Smooth muscle cell (in vitro differentiated cells): ENCODE measurements around the gene UGT2A2. TPM values are rescaled to one million over a fixed set of nuclear protein-coding genes. Genes with fewer than 3 reads are reported as not detected.

ENCODE experiments used
- DNase-seq: peaks from one replicate; lab custom pipeline; 2025; ENCODE audit not compliant: unreplicated experiment; lab: John Stamatoyannopoulos, UW
- H2AFZ ChIP-seq: fragments of 200-600 bp; sonication (generic); 2 replicates; pipeline ENCODE4 v1.6.0; 2016; ENCODE audit warnings: antibody characterized with exemption, low read depth, mild to moderate bottlenecking
- H3F3A ChIP-seq: fragments of 200-600 bp; sonication (generic); 2 replicates; pipeline ENCODE4 v1.6.0; 2017; ENCODE audit warnings: antibody characterized with exemption, low read depth
- H3K27ac ChIP-seq: fragments of 200-600 bp; sonication (generic); 2 replicates; pipeline ENCODE4 v1.5.1; 2016; ENCODE audit warnings: low read depth, mild to moderate bottlenecking
- H3K27me3 ChIP-seq: fragments of 200-600 bp; sonication (generic); 2 replicates; pipeline ENCODE4 v1.6.1; 2016; ENCODE audit warnings: low read depth, mild to moderate bottlenecking
- H3K36me3 ChIP-seq: fragments of 200-600 bp; sonication (generic); 2 replicates; pipeline ENCODE4 v1.5.1; 2016; ENCODE audit warnings: low read depth
- H3K4me1 ChIP-seq: fragments of 200-600 bp; sonication (generic); 2 replicates; pipeline ENCODE4 v1.5.1; 2016; ENCODE audit warnings: low read depth
- H3K4me2 ChIP-seq: fragments of 200-600 bp; sonication (generic); 2 replicates; pipeline ENCODE4 v1.6.0; 2016; ENCODE audit warnings: mild to moderate bottlenecking
- H3K4me3 ChIP-seq: fragments of 200-600 bp; sonication (generic); 2 replicates; pipeline ENCODE4 v1.5.1; 2016; ENCODE audit warnings: mild to moderate bottlenecking
- H3K79me2 ChIP-seq: fragments of 200-600 bp; sonication (generic); 2 replicates; pipeline ENCODE4 v1.6.0; 2016; ENCODE audit warnings: low read depth, mild to moderate bottlenecking
- H3K9ac ChIP-seq: fragments of 200-600 bp; sonication (generic); 2 replicates; pipeline ENCODE4 v1.6.0; 2016; ENCODE audit warnings: low read depth
- H3K9me3 ChIP-seq: fragments of 200-600 bp; sonication (generic); replicated peaks from 2 replicates; pipeline ENCODE4 v1.5.1; 2016; ENCODE audit warnings: low read depth
- H4K20me1 ChIP-seq: fragments of 200-600 bp; sonication (generic); 2 replicates; pipeline ENCODE4 v1.6.0; 2016; ENCODE audit warnings: low read depth
- CTCF ChIP-seq: fragments of 200-600 bp; sonication (generic); IDR thresholded peaks from 2 replicates; pipeline ENCODE4 v1.5.1; 2017; ENCODE audit warnings: borderline replicate concordance, mild to moderate bottlenecking, antibody characterized with exemption; ENCODE audit not compliant: insufficient read depth, poor library complexity, severe bottlenecking
- WGBS: methylation state at CpG from one replicate; pipeline ENCODE4 v1.1.7; 2016; ENCODE audit warnings: low lambda C conversion rate; 5-methylcytosine and 5-hydroxymethylcytosine counted together
- polyA plus RNA-seq: library from polyadenylated mRNA; unstranded; fragments of >200 nt; fragmentation: Nextera tagmentation; extraction: Ambion mirVana; gene quantifications from 2 replicates; pipeline ENCODE4 v1.2.1, GENCODE V29; 2016
- total RNA-seq: library from RNA; depleted of rRNA; stranded (reverse); fragments of >200 nt; gene quantifications from 2 replicates; pipeline ENCODE4 v1.2.3, GENCODE V29; 2014

Gene UGT2A2
- total and polyA plus RNA-seq, 2 experiments from 2014 or later: not detected

DNA sequence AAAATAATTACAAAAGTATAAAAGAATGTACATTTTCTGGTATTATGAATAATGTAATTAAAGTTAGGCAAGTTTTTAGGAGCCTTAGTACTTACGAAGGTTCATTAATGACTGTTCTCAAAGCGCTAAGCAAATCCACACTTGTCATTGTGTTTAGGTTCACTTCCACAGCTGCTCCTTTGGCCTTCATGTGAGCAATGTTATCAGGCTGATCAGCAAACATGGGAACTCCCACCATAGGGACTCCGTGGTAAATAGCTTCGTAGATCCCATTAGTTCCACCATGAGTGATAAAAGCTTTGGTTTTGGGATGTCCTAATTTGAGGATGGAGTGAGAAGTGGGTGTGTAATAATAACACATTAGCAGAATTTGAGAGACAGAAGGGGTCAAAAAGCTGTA is 45.1 kb downstream of the UGT2A2 start:
- H3K27me3 ChIP-seq: no peaks in the 10 kb centered on the region
- DNase-seq: no peak
- no peak overlapping the region for H3K4me3 ChIP-seq
- no peaks in the 10 kb centered on the region for H3K4me1 ChIP-seq
- no peak overlapping the region for H3K27ac ChIP-seq
- H3K79me2 ChIP-seq: no peaks in the 10 kb centered on the region
- TF ChIP-seq CTCF: no peak
- no peaks in the 10 kb centered on the region for H3F3A ChIP-seq
- no peak overlapping the region for H3K4me2 ChIP-seq
- H3K9me3 ChIP-seq: no peaks in the 10 kb centered on the region
- WGBS: 64% methylated on average over 4 of the region's 4 CpGs
- no peaks in the 10 kb centered on the region for H4K20me1 ChIP-seq
- no peak overlapping the region for H3K9ac ChIP-seq
- no peaks in the 10 kb centered on the region for H3K36me3 ChIP-seq
- H2AFZ ChIP-seq: no peak overlapping the region

GRCh38 chr4:69591364-69591763 is 48.1 kb downstream of the UGT2A2 start:
- Histone ChIP-seq H3K4me2 (no peak overlapping the region), H2AFZ (no peak overlapping the region), H3F3A (no peaks in the 10 kb centered on the region), H3K27ac (no peak overlapping the region), H3K79me2 (no peaks in the 10 kb centered on the region), H3K4me3 (no peak overlapping the region), H3K27me3 (no peaks in the 10 kb centered on the region), H3K9me3 (no peaks in the 10 kb centered on the region), H4K20me1 (no peaks in the 10 kb centered on the region), H3K9ac (no peak overlapping the region), H3K4me1 (no peaks in the 10 kb centered on the region), H3K36me3 (no peaks in the 10 kb centered on the region)
- TF ChIP-seq CTCF: no peak
- DNase-seq: no peak
- WGBS: 38% methylated on average over 1 of the region's 1 CpG

GRCh38 chr4:69589884-69590283 is 49.6 kb downstream of the UGT2A2 start:
- WGBS: 28% methylated on average over 1 of the region's 1 CpG
- no peak overlapping the region for H3K27ac ChIP-seq
- no peaks in the 10 kb centered on the region for H3K27me3 ChIP-seq
- no peak overlapping the region for H3K4me3 ChIP-seq
- DNase-seq: no peak
- H3K9ac ChIP-seq: no peak overlapping the region
- H2AFZ ChIP-seq: no peak overlapping the region
- no peak for TF ChIP-seq CTCF
- H3F3A ChIP-seq: no peaks in the 10 kb centered on the region
- no peaks in the 10 kb centered on the region for H3K9me3 ChIP-seq
- no peaks in the 10 kb centered on the region for H3K36me3 ChIP-seq
- no peaks in the 10 kb centered on the region for H3K4me1 ChIP-seq
- H3K79me2 ChIP-seq: no peaks in the 10 kb centered on the region
- no peaks in the 10 kb centered on the region for H4K20me1 ChIP-seq
- H3K4me2 ChIP-seq: no peak overlapping the region

DNA sequence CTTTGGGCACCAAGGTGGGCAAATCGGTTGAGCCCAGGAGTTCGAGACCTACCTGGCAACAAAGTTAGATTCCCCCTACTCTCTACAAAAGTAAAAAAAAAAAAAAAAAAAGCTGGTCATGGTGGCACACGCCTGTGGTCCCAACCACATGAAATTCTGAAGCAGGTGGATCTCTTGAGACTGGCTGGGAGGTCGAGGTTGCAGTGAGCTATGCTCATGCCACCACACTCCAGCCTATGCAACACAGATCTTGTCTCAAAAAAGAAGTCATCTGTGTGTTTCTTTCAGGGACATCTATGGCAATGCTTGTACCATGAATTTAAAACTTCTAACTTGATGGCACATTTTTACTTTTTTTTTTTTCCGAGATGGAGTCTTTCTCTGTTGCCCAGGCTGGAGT is 55.3 kb downstream of the UGT2A2 start:
- 84% methylated on average over 5 of the region's 5 CpGs for WGBS
- Histone ChIP-seq H3K79me2 (no peaks in the 10 kb centered on the region), H3K4me1 (no peaks in the 10 kb centered on the region), H4K20me1 (no peaks in the 10 kb centered on the region), H3K4me3 (no peak overlapping the region), H3K27ac (no peak overlapping the region), H3K9me3 (no peaks in the 10 kb centered on the region), H2AFZ (no peak overlapping the region), H3K9ac (no peak overlapping the region), H3K36me3 (no peaks in the 10 kb centered on the region), H3K27me3 (peaks cover 6% of the 10 kb centered on the region), H3K4me2 (no peak overlapping the region), H3F3A (no peaks in the 10 kb centered on the region)
- DNase-seq: no peak
- TF ChIP-seq CTCF: no peak
